GM23248 (cell line): Measurements from ENCODE around the gene BRD1. TPM values are rescaled to one million over a fixed set of nuclear protein-coding genes. Genes with fewer than 3 reads are reported as not detected.

ENCODE experiments used
- DNase-seq: peaks from one replicate; pipeline ENCODE4 v3.0.0-alpha.2; 2015
- H2AFZ ChIP-seq: fragments of 200-600 bp; sonication (generic); 2 replicates; pipeline ENCODE4 v1.6.1; 2016; ENCODE audit warnings: antibody characterized with exemption
- H3F3A ChIP-seq: fragments of 200-600 bp; sonication (generic); 2 replicates; pipeline ENCODE4 v1.6.1; 2016; ENCODE audit warnings: mild to moderate bottlenecking, antibody characterized with exemption, mixed run types; ENCODE audit not compliant: insufficient read depth
- H3K27ac ChIP-seq: fragments of 200-600 bp; sonication (generic); 2 replicates; pipeline ENCODE4 v1.5.1; 2016; ENCODE audit warnings: mild to moderate bottlenecking
- H3K27me3 ChIP-seq: fragments of 200-600 bp; sonication (generic); replicated peaks from 2 replicates; pipeline ENCODE4 v1.6.1; 2016; ENCODE audit warnings: mild to moderate bottlenecking; ENCODE audit not compliant: insufficient read depth
- H3K36me3 ChIP-seq: fragments of 200-600 bp; sonication (generic); 2 replicates; pipeline ENCODE4 v1.6.1; 2016; ENCODE audit warnings: low read depth, mild to moderate bottlenecking
- H3K4me1 ChIP-seq: fragments of 200-600 bp; sonication (generic); 2 replicates; pipeline ENCODE4 v1.6.1; 2016; ENCODE audit warnings: mild to moderate bottlenecking; ENCODE audit not compliant: insufficient read depth
- H3K4me2 ChIP-seq: fragments of 200-600 bp; sonication (generic); one replicate; pipeline ENCODE4 v1.6.1; 2016; ENCODE audit warnings: mild to moderate bottlenecking; ENCODE audit not compliant: unreplicated experiment
- H3K4me3 ChIP-seq: fragments of 200-600 bp; sonication (generic); 2 replicates; pipeline ENCODE4 v1.5.1; 2016; ENCODE audit warnings: mild to moderate bottlenecking
- H3K79me2 ChIP-seq: fragments of 200-600 bp; sonication (generic); 2 replicates; pipeline ENCODE4 v1.6.1; 2016; ENCODE audit warnings: mild to moderate bottlenecking; ENCODE audit not compliant: insufficient read depth
- H3K9ac ChIP-seq: fragments of 200-600 bp; sonication (generic); 2 replicates; pipeline ENCODE4 v1.6.1; 2016; ENCODE audit warnings: mild to moderate bottlenecking
- H3K9me2 ChIP-seq: fragments of 200-600 bp; sonication (generic); 2 replicates; pipeline ENCODE4 v1.6.1; 2016; ENCODE audit warnings: mixed run types, mild to moderate bottlenecking, moderate library complexity; ENCODE audit not compliant: insufficient read depth
- H3K9me3 ChIP-seq: fragments of 200-600 bp; sonication (generic); one replicate; pipeline ENCODE4 v1.6.1; 2017; ENCODE audit warnings: low read depth
- H4K20me1 ChIP-seq: fragments of 200-600 bp; sonication (generic); 2 replicates; pipeline ENCODE4 v1.6.0; 2016; ENCODE audit not compliant: insufficient read depth
- EZH2 ChIP-seq: fragments of 200-600 bp; sonication (generic); IDR thresholded peaks from 2 replicates; pipeline ENCODE4 v1.6.1; 2018; ENCODE audit warnings: antibody characterized with exemption, mild to moderate bottlenecking; ENCODE audit not compliant: insufficient read depth, poor library complexity, severe bottlenecking
- EZH2phosphoT487 ChIP-seq: fragments of 200-600 bp; sonication (generic); IDR thresholded peaks from 2 replicates; pipeline ENCODE4 v1.6.1; 2018; ENCODE audit warnings: antibody characterized with exemption, moderate library complexity, mild to moderate bottlenecking, low read depth; ENCODE audit not compliant: insufficient read depth
- WGBS, 2 experiments: methylation state at CpG; one replicate each; pipeline ENCODE4 v1.1.6; 2015 to 2017; ENCODE audit warnings: low lambda C conversion rate in 2 of 2, low coverage in 1 of 2; ENCODE audit errors: missing lambda C conversion rate in 2 of 2; 5-methylcytosine and 5-hydroxymethylcytosine counted together
- in situ Hi-C: fragments of 300-500 bp; cut with MboI; formaldehyde crosslinking; loops from 2 replicates; pipeline ENCODE4 v1.15.0; 2020
- polyA plus RNA-seq: library from polyadenylated mRNA; unstranded; fragments of >200 nt; fragmentation: Nextera tagmentation; extraction: Ambion mirVana; gene quantifications from 2 replicates; pipeline ENCODE4 v1.2.1, GENCODE V29; 2016
- total RNA-seq: library from RNA; depleted of rRNA; stranded (reverse); fragments of >200 nt; shearing (Covaris generic); gene quantifications from 2 replicates; pipeline ENCODE4 v1.2.3, GENCODE V29; 2014

The BRD1 gene
- total and polyA plus RNA-seq, 2 experiments from 2014 or later, result 4.5 to 23.1 TPM

DNA sequence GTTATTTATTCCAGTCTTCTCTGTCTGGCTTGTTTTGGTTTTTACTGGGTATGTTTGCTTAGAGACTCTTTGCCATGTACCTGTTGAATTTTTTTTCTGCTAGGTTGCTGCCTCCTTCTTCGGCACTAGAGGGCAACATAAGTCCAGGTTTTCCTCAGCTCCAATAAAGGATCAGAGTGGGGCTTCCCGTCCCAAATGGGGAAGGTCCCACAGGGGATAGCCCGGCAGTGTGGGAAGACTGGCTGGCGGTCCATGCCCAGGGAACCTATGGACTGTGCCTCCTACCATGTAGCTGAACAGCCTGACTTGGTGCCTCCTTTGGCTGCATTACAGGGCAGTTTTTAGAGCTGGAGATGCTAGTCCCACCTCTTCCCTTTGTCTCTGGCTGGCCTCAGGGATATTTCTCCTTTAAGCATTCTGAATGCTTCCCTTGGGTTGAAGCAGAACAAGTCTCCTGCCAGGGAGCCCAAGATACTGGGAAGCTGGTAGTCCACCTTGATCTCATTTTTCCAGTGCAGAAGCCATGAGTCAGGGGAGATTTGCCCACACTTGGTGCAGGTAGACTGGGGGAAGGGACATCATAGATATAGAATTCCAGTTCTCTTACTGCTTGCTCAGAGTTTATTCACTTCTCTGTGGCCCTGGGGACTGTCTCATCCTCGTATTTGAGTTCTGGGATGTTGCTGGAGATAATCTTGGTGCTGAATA is 60.2 kb downstream of the BRD1 start:
- WGBS, 2 experiments, result 7 to 9% methylated on average over 5 of the region's 5 CpGs
- Histone ChIP-seq H3K36me3 (no peaks in the 10 kb centered on the region), H3K4me2 (no peak overlapping the region), H3F3A (peaks cover 5% of the 10 kb centered on the region; the same call in 1 of the 2 replicates), H3K9me2 (no peaks in the 10 kb centered on the region), H3K27me3 (no peaks in the 10 kb centered on the region), H4K20me1 (no peaks in the 10 kb centered on the region), H3K79me2 (no peaks in the 10 kb centered on the region), H2AFZ (no peak overlapping the region), H3K4me1 (no peaks in the 10 kb centered on the region), H3K4me3 (no peak overlapping the region), H3K27ac (no peak overlapping the region), H3K9me3 (no peaks in the 10 kb centered on the region), H3K9ac (no peak overlapping the region)
- TF ChIP-seq EZH2phosphoT487, result no peak
- no peak for TF ChIP-seq EZH2
- peak; percentile 63 for DNase-seq
- in situ Hi-C loops, result no loop called here

DNA sequence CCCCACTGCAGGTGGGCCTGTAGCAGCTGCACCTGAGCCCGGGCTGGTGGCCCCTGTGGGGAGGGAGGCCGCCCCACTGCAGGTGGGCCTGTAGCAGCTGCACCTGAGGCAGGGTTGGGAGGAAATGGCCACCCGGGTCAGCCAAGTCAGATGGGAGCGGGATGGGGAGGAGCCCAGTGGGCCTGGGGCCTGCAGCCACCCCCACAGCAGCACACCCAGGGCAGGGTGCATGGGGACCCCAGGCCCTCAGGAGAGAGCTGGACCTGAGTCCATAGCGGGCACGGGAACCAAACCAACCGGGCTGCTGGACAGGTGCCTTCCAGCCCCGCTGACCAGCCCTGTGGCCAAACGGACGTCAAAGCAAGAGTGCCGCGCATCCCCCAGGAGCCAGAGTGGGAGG is 61.7 kb downstream of the BRD1 start:
- H3K9me2 ChIP-seq, result no peaks in the 10 kb centered on the region
- H3K9me3 ChIP-seq, result no peaks in the 10 kb centered on the region
- H3K9ac ChIP-seq, result no peak overlapping the region
- H4K20me1 ChIP-seq, result no peaks in the 10 kb centered on the region
- H3K36me3 ChIP-seq, result no peaks in the 10 kb centered on the region
- no peaks in the 10 kb centered on the region for H3K79me2 ChIP-seq
- H3K4me1 ChIP-seq, result no peaks in the 10 kb centered on the region
- H3K27me3 ChIP-seq, result no peaks in the 10 kb centered on the region
- in situ Hi-C loops, result no loop called here
- TF ChIP-seq EZH2 (no peak), EZH2phosphoT487 (no peak)
- H3K4me3 ChIP-seq, result no peak overlapping the region
- peaks cover 5% of the 10 kb centered on the region; the same call in 1 of the 2 replicates for H3F3A ChIP-seq
- DNase-seq, result no peak
- 86 to 94% methylated on average over 11 to 12 of the region's 12 CpGs for WGBS, 2 experiments
- no peak overlapping the region for H3K27ac ChIP-seq
- no peak overlapping the region for H3K4me2 ChIP-seq
- no peak overlapping the region for H2AFZ ChIP-seq

DNA sequence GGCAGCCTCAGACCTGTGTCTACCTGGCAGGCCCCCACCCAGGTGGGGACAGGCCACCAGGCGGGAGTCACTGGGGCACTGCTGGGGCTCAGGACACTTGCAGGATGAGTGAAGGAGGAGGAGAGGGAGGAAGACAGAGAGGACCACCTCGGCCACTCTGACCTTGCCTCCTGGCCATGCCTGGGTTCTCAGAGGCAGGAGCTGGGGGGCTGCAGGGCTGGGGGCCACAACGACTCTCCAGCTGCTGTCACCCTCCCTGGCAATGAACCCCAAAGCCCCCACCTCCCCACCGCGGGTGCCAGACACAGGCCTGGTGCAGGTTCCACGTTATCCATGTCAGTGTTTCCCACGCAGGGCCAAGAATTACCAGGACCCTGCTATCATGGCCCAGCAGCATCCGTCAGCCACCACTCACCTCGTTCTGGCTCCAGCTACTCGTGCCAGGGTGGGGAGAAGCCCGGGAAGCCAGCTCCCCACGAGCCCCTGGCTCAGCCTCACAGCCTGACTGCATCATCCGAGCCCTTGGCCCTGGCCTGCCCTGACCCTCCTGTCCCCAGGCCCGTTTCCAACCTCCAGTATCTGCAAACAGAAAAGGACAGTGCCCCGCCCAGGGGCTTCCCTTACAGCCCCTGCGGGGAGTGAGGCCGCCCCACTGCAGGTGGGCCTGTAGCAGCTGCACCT is 62.4 kb downstream of the BRD1 start:
- in situ Hi-C loops, result no loop called here
- H3K4me3 ChIP-seq, result no peak overlapping the region
- TF ChIP-seq EZH2 (no peak), EZH2phosphoT487 (no peak)
- H3K27me3 ChIP-seq, result no peaks in the 10 kb centered on the region
- DNase-seq, result no peak
- no peak overlapping the region for H3K4me2 ChIP-seq
- H3K9ac ChIP-seq, result no peak overlapping the region
- H2AFZ ChIP-seq, result no peak overlapping the region
- no peaks in the 10 kb centered on the region for H3K9me2 ChIP-seq
- no peaks in the 10 kb centered on the region for H3K4me1 ChIP-seq
- H3K27ac ChIP-seq, result no peak overlapping the region
- H3K36me3 ChIP-seq, result no peaks in the 10 kb centered on the region
- WGBS, 2 experiments, result 81 to 82% methylated on average over 15 to 17 of the region's 17 CpGs
- H3K9me3 ChIP-seq, result no peaks in the 10 kb centered on the region
- H3K79me2 ChIP-seq, result no peaks in the 10 kb centered on the region
- peaks cover 5% of the 10 kb centered on the region; the same call in 1 of the 2 replicates for H3F3A ChIP-seq
- no peaks in the 10 kb centered on the region for H4K20me1 ChIP-seq

DNA sequence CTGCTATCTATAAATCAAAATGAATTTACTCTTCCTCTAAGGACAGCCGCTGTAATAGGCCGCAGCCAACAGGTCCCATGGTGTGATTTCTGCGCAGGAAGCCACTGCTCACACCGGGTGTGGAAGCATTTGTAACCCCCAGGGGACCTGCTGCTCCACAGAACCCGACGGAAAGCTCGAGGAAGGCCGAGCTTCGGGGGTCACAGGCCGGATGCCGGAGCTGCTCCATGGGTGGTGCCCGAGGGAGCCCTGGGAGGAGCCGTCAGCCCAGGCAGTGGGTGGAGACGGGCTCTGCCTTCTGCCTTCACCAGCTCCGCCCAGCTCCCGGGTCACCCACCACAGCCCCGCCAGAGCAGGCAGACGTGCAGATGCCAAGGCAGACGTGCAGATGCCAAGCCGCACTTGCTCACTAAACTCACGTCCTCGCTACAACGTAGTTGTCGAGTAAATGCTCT is 63.5 kb downstream of the BRD1 start:
- Histone ChIP-seq H3K4me3 (no peak overlapping the region), H4K20me1 (no peaks in the 10 kb centered on the region), H3K4me1 (no peaks in the 10 kb centered on the region), H3K9me2 (no peaks in the 10 kb centered on the region), H3K27ac (no peak overlapping the region), H3K9ac (no peak overlapping the region), H3F3A (peaks cover 5% of the 10 kb centered on the region; the same call in 1 of the 2 replicates), H3K27me3 (no peaks in the 10 kb centered on the region), H3K79me2 (no peaks in the 10 kb centered on the region), H3K36me3 (no peaks in the 10 kb centered on the region), H3K4me2 (peak overlapping the region; percentile 22), H3K9me3 (no peaks in the 10 kb centered on the region), H2AFZ (peak overlapping the region; percentile 49; the same call in 1 of the 2 replicates)
- DNase-seq, result peak; percentile 55
- 7 to 11% methylated on average over 24 of the region's 24 CpGs for WGBS, 2 experiments
- TF ChIP-seq EZH2, result no peak
- in situ Hi-C loops, result no loop called here
